A549 (cell line): ENCODE results near the gene LMO7.

Experiments
- CHD2 ChIP-seq: fragments of 150-350 bp; IDR thresholded peaks from 2 replicates; pipeline ENCODE4 v1.6.1; 2014; ENCODE audit warnings: low read length; ENCODE audit not compliant: partially characterized antibody
- CTCF ChIP-seq: fragments of >200 bp; sonication (Bioruptor Twin); formaldehyde crosslinking; IDR thresholded peaks from 3 replicates; pipeline ENCODE4 v1.5.1; 2016
- ELK1 ChIP-seq: fragments of 150-350 bp; IDR thresholded peaks from 2 replicates; pipeline ENCODE4 v1.6.1; 2014; ENCODE audit warnings: low read depth, mild to moderate bottlenecking, low read length
- MAX ChIP-seq: IDR thresholded peaks from 2 replicates; pipeline ENCODE4 v1.6.1; 2012
- MAZ ChIP-seq: fragments of 150-350 bp; IDR thresholded peaks from 2 replicates; pipeline ENCODE4 v1.6.1; 2014; ENCODE audit warnings: antibody characterized with exemption, low read depth, low read length, borderline replicate concordance
- MYC ChIP-seq: IDR thresholded peaks from 2 replicates; pipeline ENCODE4 v1.6.1; 2012; ENCODE audit warnings: mild to moderate bottlenecking, inconsistent platforms, low read length, improper control_type of control experiment, borderline replicate concordance
- PHF8 ChIP-seq: fragments of 200-600 bp; sonication (generic); IDR thresholded peaks from 2 replicates; pipeline ENCODE4 v1.6.1; 2016; ENCODE audit warnings: low read depth, mild to moderate bottlenecking, antibody characterized with exemption, moderate library complexity, borderline replicate concordance
- POLR2A ChIP-seq: IDR thresholded peaks from 2 replicates; pipeline ENCODE4 v1.6.1; 2012; ENCODE audit warnings: mild to moderate bottlenecking, low read length
- RAD21 ChIP-seq, 2 experiments: fragments of >200 bp in 1 of 2; sonication (Bioruptor Twin) in 1 of 2; formaldehyde crosslinking in 1 of 2; IDR thresholded peaks in 1 of 2; conservative IDR thresholded peaks in 1 of 2; 2 replicates in 1 of 2; 3 replicates in 1 of 2; pipeline ENCODE4 v1.6.1; 2012 to 2018; ENCODE audit warnings: inconsistent platforms in 1 of 2
- REST ChIP-seq: fragments of 200-600 bp; sonication (generic); IDR thresholded peaks from 2 replicates; pipeline ENCODE4 v1.6.1; 2016; ENCODE audit warnings: antibody characterized with exemption, mild to moderate bottlenecking, moderate library complexity
- RNF2 ChIP-seq: fragments of 200-600 bp; sonication (generic); IDR thresholded peaks from 2 replicates; pipeline ENCODE4 v1.6.1; 2016; ENCODE audit warnings: low read depth, mild to moderate bottlenecking, antibody characterized with exemption, moderate library complexity, borderline replicate concordance
- SREBF2 ChIP-seq: fragments of 450-650 bp; IDR thresholded peaks from 2 replicates; pipeline ENCODE4 v1.6.1; 2014; ENCODE audit warnings: mild to moderate bottlenecking, moderate library complexity
- ZFP36 ChIP-seq: fragments of 450-650 bp; IDR thresholded peaks from 2 replicates; pipeline ENCODE4 v1.6.1; 2014; ENCODE audit warnings: borderline replicate concordance; ENCODE audit not compliant: partially characterized antibody
- TF ChIP-seq, protein P1 (sequence below): fragments of 450-650 bp; IDR thresholded peaks from 2 replicates; pipeline ENCODE4 v1.6.1; 2014; ENCODE audit warnings: antibody characterized with exemption

DNA sequence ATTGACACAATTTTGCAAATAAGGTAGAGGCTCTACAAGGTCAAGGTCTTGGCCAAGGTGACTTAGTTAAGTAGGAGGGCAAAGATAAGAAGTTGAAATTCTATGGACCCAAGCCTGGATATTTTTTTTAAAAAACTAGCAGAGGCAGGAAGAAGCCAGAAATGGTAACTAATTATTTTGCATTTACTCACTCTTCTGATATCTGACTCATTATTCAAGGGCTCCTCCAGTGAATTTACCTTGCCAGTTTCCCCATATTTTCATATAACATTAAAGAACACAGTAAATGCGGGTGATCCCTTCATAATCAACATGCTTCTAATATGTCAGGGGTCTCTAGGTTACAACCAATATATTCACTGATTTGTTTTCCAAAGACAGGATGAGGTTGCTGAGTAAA lies 246.1 kb downstream of the LMO7 start:
- TF ChIP-seq CTCF = no peak
- TF ChIP-seq CHD2 = no peak
- TF ChIP-seq POLR2A = no peak
- no peak for TF ChIP-seq ELK1
- no peak for TF ChIP-seq PHF8
- TF ChIP-seq, protein P1, sequence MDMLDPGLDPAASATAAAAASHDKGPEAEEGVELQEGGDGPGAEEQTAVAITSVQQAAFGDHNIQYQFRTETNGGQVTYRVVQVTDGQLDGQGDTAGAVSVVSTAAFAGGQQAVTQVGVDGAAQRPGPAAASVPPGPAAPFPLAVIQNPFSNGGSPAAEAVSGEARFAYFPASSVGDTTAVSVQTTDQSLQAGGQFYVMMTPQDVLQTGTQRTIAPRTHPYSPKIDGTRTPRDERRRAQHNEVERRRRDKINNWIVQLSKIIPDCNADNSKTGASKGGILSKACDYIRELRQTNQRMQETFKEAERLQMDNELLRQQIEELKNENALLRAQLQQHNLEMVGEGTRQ = no peak
- TF ChIP-seq MYC = no peak
- no peak for TF ChIP-seq RAD21 (conservative IDR thresholded peaks at IDR 0.05 in 1 of 2, IDR thresholded peaks at IDR 0.05 in 1 of 2)
- TF ChIP-seq MAZ = no peak
- TF ChIP-seq RNF2 = no peak
- no peak for TF ChIP-seq ZFP36
- no peak for TF ChIP-seq MAX
- TF ChIP-seq REST = no peak
- TF ChIP-seq SREBF2 = no peak
